MV-4-11 (cell line): ENCODE results near the gene PKMYT1.

ENCODE experiments used
- DNase-seq: peaks from one replicate; lab custom pipeline; 2025; lab: John Stamatoyannopoulos, UW

PKMYT1 gene

DNA sequence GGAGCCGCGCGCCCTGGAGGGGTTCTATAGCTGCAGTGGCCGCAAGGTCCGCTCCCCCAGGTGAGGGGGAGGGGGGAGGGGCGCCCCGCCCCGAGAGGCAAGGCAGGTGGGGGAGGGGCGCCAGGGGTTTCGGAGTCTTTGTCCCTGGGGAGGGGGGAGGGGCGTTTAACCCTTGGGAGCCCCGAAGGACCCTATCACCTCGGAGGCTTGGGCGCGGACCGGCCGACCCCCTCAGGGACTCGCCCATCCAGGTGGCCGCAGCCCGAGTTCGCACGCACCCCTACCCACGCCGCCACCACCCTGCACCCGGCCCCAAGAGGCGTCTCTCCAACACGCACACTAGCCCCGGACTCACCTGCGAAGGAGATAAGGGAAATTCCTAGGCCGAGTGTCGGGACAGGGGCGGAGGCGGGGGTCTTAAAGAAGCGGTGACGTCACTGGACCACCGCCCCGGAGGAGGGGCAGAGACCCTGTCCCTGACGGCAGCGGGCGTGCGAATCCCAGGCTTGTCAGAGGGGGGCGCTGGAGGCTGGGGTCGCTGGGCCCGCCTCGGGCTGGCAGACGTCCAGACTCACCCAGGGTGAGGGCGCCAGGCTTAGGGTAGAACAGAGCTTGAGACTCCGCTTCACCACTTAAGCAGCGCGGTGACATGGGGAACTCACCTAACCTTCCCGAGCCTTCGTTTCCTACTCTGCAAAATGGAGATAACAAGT lies 37.7 kb upstream of the PKMYT1 start, which contains the start of gene CLDN6:
Gene CLDN6 (minus strand): TSS at position 390 of the 713 bp plus-strand sequence. CDS start 2,162 bp downstream, outside the sequence.
- no peak for DNase-seq

- no peak for DNase-seq
These were observed 37.1 kb upstream of the PKMYT1 start for GRCh38 chr16:3017344-3017743.

DNA sequence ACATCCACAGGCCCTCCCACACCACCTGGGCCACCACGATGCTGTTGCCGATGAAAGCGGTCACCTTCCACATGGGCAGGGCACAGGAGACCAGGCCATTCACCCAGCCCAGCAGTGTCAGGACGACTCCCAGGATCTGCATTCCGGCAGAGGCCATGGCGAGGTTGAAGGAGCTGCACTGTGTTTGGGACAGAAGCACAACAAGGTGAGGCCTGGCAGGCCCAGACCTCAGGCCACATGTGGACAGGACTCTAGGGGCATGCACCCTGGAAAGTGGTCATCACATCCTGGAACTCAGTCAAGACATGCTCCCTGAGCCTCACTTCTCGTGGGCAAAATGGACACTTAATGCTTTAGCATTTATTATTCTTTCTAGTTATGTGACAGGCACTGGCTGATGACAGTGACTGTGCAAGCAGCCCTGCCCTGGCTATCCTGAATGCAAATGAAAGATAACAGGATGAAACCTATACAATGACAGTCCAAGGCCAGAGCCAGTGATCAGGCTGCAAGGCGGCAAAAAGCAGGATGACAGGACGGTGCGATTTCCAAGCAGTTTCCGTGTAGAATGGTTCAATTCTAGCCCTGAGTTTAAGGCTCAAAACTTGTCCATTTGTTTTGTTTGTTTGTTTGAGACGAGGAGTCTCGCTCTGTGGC lies 35.7 kb upstream of the PKMYT1 start:
- DNase-seq = no peak

GRCh38 chr16:3014971-3015370 lies 34.7 kb upstream of the PKMYT1 start:
- no peak for DNase-seq

- DNase-seq = no peak
These were observed 33.9 kb upstream of the PKMYT1 start for GRCh38 chr16:3013998-3014690.

DNA sequence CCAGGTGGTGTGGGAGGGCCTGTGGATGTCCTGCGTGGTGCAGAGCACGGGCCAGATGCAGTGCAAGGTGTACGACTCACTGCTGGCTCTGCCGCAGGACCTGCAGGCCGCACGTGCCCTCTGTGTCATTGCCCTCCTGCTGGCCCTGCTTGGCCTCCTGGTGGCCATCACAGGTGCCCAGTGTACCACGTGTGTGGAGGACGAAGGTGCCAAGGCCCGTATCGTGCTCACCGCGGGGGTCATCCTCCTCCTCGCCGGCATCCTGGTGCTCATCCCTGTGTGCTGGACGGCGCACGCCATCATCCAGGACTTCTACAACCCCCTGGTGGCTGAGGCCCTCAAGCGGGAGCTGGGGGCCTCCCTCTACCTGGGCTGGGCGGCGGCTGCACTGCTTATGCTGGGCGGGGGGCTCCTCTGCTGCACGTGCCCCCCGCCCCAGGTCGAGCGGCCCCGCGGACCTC lies 33.3 kb upstream of the PKMYT1 start:
- no peak for DNase-seq

DNA sequence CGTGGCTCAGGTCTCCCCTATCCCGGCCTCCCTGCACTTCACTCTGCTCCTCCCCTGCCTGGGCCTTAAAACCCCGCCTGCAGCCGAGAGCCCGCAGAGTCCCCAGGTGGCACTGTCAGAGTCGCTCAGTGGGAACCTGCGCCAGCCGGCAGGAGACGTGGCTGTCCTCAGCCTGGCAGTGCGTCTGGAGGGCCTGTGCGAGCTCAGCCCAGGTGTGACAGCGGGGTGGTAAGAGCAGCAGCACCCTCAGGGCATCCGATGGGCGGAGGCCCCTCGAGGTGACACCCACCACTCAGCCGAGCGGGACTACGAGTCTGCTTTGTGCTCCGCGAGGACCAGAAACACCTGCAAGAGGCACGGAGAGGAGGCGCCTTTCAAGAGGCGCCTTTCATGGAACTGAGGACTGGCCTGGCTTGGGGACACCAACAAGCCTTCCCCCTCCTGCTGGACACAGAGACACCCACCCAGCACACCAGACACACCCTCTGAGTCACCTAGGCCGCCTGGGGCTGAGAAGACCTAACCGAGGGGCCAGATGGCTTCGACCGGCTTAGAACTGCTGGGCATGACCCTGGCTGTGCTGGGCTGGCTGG lies 32.7 kb upstream of the PKMYT1 start, which contains the start of gene CLDN9:
Gene CLDN9 (plus strand): TSS at position 96 of the 593 bp plus-strand sequence. CDS start 440 bp downstream, at position 536.
- no peak for DNase-seq

- no peak for DNase-seq
These were observed 32.0 kb upstream of the PKMYT1 start for GRCh38 chr16:3012246-3012645.

GRCh38 chr16:3010510-3010909 lies 30.3 kb upstream of the PKMYT1 start:
- no peak for DNase-seq

DNA sequence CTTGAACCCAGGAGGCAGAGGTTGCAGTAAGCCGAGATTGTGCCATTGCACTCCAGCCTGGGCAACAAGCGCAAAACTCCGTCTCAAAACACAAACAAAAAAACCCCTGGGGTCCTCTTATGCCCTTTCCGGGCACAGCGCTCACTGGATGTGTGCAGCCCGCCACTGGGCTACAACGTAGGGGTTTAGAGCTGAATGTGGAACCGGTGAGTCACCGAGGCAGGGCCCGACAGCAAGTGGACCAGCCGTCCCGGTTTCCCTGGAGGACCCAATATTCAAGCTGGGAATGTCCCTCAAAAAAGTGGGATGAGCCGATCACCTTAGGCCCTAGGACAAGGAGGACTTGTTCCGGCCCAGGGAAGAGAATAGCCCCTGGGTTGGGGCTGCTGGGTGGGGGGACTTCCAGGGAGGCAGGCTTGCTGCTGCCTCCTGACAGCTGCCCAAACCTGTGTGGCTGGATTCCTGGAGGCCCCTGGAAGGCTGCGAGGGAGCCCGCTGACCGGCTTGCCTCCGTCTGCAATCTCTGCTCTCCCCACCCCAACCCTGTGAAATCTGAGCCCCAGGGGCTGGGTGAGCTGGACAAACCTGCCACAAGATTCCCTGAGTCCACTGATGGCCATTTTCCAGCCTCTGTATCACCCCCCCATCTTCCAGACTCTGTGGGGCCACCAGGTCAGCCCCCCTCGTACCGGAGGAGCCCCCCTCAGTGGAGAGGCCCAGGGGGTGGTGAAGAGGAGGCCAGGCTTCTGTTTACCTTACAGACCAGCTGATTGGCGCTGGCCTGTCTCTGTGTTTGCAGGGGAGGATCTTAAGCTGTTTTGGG lies 29.5 kb upstream of the PKMYT1 start:
- DNase-seq = no peak

DNA sequence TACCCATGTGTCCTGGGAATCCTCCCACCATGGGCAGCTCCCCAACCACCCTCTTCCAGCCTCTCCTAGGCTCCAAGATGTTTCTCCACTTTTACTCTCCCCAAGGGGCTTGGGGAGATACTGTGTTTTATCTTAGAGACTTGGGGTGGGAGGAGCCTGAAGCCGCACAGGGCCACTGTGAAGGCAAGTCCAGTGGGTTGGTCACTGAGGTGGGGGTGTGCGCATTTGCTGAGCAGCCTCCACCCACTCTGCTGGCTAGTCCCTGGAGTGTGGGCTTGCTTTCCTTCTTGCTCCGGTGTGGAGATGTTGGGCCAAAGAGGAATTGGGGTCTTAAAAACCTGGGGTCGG lies 28.4 kb upstream of the PKMYT1 start:
- DNase-seq = no peak

- peak; percentile 61 for DNase-seq
These were observed 27.9 kb upstream of the PKMYT1 start for GRCh38 chr16:3007957-3008689.

DNA sequence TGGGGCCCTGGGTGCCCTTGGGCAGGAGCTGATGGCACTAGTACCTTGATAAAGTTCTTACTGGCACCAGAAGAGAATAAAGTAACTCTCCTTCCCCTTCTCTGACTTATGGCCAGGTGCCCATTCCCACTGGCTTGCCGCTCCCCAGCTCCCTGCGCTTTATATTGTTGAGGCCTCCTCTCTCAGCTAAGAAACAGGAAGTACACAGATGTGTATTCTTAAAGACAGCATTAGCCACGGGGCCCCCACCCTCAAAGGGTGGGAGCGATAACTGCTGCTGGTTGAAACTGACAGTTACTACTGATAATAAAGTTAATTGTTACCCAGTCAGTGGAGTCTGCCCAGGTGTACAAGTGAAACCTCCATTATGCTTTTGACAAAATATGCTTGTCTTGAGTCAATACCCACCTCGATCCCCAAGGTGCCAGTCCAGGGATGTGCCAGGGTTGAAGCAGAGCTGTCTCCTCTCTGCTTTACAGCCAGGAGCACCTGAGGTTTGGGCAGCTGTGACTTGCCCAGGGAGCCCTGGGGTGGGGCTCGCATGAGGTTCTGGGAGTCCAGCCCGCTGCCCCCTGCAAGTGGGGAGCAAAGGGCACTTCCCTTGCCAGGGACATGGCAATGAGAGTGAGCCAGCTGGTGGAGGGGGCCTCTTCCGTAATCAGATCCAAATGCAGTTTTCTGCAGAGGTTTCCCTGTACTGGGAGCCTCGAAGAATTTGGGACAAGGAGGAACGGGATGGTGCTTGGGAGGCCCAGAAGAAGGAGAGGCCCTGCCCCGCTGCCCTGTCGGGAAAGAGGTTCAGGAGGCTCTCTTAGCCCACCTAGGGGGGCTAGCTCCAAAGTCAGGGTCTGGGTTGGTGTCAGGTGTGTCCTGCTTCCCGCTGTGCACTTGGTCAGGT lies 27.1 kb upstream of the PKMYT1 start:
- peak; percentile 40 for DNase-seq

DNA sequence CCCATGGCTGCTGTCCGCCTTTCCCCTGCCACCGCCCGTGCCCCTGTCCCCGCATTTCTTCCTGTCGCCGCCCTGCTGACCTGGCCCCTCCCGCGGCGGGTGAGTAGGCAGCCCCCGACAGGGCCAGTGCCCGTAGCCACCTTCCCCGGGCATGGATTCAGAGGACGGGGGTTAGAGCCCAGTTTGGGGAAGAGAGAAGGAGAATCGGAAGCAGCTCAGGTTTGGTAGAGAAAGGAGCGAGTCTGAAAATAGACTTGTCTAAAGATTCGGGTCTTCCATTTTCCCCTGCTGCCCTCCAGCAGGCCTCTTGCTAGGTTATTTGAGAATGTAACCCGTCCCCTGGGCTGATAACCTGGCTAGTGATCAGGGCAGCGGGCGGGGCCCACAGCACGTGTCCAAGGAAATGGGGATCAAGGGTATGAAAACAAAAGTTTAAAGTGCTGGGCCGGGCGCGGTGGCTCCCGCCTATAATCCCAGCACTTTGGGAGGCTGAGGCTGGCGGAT lies 24.6 kb upstream of the PKMYT1 start:
- peak; percentile 1 for DNase-seq

DNA sequence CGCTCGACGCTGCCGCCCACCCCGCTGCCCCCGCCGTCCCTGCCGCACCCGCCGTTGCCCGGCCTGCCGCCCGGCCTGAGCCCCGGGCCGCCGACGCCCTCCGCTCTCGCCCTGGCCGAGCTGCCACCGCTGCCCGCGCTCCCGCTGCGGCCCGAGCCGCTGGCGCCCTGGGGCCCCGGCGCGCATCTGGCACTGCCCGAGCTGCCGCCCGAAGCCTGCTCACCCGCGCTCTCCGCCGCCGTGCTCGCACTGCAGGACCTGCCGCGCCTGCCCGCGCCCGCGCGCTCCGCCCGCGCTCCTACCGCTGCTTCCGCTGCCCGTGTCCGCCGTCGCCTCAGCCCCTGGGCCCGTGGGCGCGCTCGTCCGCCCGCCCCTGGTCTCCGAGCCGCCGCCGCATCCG lies 24.1 kb upstream of the PKMYT1 start:
- no peak for DNase-seq

DNA sequence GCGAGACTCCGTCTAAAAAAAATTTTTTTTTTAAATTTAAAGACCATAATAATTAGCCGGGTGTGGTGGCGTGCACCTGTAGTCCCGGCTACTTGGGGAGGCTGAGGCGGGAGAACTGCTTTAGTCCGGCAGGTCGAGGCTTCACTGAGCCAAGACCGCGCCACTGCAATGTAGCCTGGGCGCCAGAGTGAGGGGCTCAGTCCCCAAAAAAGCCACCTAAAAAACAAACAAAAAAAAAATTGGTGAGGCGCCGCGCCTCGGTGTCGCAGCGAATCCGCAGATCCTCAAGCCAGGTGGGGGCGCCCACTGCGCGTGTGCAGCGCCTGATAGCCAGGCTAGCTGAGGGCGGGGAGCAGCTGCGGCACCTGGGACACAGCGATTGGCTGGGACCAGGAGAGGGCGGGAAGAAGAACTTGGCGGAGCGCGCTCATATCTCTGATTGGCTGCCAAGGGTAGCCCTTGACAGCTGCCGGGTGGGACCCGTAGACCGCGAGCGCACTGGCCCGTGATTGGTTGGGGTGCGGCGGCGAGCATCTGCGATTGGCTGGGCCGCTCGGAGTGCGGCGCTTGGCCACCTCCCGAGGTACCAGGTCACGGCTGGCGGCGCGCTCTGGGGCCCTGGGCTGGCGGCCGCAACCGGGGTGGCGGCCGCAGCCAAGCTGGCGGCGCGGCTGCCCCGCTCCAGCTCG lies 23.5 kb upstream of the PKMYT1 start:
- peak; percentile 99 for DNase-seq

GRCh38 chr16:3001316-3001715 lies 21.1 kb upstream of the PKMYT1 start:
- DNase-seq = no peak

DNA sequence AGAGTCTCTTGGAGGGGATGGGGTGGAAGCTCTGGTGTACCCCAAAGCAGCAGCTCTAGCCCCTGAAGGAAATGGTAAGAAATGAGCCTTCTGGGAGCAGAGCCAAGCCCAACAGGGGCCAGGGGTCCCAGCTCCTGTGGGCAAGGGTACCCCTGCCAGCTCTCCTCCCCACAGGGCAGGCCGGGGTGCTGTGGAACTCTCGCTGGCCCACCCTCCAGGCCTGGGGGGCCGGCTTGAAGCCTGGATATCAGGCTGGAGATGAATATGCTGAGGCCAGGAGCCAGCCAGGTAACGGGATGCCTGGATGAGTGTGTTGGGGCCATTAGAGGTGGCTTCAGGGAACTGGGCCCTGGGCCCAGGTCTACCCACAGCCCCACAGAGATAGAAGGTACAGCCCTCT lies 20.3 kb upstream of the PKMYT1 start:
- no peak for DNase-seq

DNA sequence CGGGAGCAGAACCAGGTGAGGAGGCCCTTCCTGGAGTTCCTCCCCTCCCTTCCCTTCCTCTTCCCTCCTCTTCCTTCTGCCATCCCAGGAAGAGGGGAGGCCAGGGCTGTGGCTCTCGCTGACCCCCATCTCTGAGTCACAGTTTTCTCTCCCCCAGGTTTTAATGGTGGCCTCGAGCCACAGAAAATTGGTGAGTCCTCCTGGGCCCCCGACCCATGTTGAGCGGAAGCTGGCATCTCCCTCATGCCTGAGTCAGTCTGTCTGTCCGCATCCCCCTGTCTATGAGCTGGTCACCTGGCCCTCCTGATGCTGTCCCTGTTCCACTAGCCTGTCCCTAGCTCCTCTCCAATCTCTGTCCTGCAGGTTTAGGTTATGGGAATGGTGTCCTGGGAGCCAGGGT lies 19.7 kb upstream of the PKMYT1 start:
- no peak for DNase-seq
